WERI-Rb-1 (cell line): ENCODE data around the gene JAG2.

ENCODE experiments used
- DNase-seq: peaks from one replicate; pipeline ENCODE4 v3.0.0-alpha.2; 2020
- H3K27ac ChIP-seq: fragments of 250-450 bp; sonication (Bioruptor Pico); 2 replicates; pipeline ENCODE4 v1.5.1; 2020; ENCODE audit warnings: mild to moderate bottlenecking, moderate library complexity
- H3K27me3 ChIP-seq: fragments of 250-450 bp; sonication (Bioruptor Pico); 2 replicates; pipeline ENCODE4 v1.5.1; 2021; ENCODE audit warnings: mild to moderate bottlenecking, low read depth, moderate library complexity; ENCODE audit not compliant: insufficient read depth, severe bottlenecking
- H3K36me3 ChIP-seq: fragments of 250-450 bp; sonication (Bioruptor Pico); 2 replicates; pipeline ENCODE4 v1.5.1; 2020; ENCODE audit warnings: mild to moderate bottlenecking, moderate library complexity
- H3K4me3 ChIP-seq: 2 replicates; pipeline ENCODE4 v1.5.1; 2011; ENCODE audit warnings: low read depth, mild to moderate bottlenecking, control low read depth, low read length
- H3K9me3 ChIP-seq: fragments of 250-450 bp; sonication (Bioruptor Pico); 2 replicates; pipeline ENCODE4 v1.5.1; 2021; ENCODE audit warnings: mild to moderate bottlenecking, moderate library complexity; ENCODE audit not compliant: severe bottlenecking
- TF ChIP-seq, protein P1 (sequence below): IDR thresholded peaks from 2 replicates; pipeline ENCODE4 v1.5.1; 2011; ENCODE audit warnings: low read depth, mild to moderate bottlenecking, control low read depth, inconsistent platforms, low read length

The JAG2 gene

DNA sequence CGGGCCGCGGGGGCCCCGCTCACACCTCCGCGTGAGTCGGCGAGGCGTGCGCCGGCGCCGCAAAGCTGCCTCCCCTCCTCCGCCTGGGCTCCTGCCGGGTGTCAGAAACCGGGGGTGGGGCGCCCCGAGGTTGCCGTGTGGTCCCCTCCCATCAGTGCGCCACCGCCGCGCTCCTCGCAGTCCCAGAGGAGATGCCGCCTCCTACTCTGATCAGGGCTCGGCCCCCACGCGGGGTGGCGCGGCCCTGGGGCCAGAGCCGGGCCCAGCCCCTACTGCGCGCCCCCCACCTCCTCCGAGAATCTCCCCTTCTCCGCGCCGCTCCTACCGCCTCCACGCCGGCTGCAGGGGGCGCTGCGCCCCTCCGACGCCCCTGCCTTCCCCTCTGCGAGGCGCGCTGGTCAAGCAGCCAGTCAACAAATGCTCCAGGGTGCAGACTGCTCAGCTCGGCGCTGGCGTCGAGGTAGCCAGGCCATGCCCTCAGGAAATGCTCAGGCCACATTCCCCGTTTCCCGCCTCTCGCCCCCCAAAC lies 467 bp upstream of the JAG2 start:
- TF ChIP-seq, protein P1, sequence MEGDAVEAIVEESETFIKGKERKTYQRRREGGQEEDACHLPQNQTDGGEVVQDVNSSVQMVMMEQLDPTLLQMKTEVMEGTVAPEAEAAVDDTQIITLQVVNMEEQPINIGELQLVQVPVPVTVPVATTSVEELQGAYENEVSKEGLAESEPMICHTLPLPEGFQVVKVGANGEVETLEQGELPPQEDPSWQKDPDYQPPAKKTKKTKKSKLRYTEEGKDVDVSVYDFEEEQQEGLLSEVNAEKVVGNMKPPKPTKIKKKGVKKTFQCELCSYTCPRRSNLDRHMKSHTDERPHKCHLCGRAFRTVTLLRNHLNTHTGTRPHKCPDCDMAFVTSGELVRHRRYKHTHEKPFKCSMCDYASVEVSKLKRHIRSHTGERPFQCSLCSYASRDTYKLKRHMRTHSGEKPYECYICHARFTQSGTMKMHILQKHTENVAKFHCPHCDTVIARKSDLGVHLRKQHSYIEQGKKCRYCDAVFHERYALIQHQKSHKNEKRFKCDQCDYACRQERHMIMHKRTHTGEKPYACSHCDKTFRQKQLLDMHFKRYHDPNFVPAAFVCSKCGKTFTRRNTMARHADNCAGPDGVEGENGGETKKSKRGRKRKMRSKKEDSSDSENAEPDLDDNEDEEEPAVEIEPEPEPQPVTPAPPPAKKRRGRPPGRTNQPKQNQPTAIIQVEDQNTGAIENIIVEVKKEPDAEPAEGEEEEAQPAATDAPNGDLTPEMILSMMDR, result peak; percentile 87
- peak overlapping the region; percentile 42 for H3K4me3 ChIP-seq
- H3K36me3 ChIP-seq, result peaks cover 18% of the 10 kb centered on the region
- DNase-seq, result peak; percentile 79
- no peaks in the 10 kb centered on the region for H3K9me3 ChIP-seq
- H3K27ac ChIP-seq, result peak overlapping the region; percentile 60
- no peaks in the 10 kb centered on the region for H3K27me3 ChIP-seq

DNA sequence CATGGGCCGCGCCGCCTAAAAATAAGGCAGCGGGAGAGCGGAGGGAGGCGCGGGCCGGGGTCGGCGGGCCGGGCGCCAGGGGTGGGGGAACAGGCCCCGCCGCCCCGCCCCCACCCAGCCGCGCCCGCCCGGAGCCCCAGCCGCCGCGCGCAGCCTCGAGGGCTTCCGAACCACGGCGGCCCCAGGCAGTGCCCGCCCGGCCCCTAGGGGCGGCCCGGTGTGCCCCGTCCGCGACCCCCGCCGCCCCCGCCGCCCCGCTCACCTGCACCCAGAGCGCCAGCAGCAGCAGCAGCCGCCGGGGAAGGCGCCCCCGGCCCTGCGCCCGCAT lies 519 bp downstream of the JAG2 start:
- Histone ChIP-seq H3K36me3 (peaks cover 20% of the 10 kb centered on the region), H3K4me3 (peak overlapping the region; percentile 49), H3K27ac (peak overlapping the region; percentile 81), H3K27me3 (no peaks in the 10 kb centered on the region), H3K9me3 (no peaks in the 10 kb centered on the region)
- TF ChIP-seq, protein P1, result no peak
- no peak for DNase-seq

DNA sequence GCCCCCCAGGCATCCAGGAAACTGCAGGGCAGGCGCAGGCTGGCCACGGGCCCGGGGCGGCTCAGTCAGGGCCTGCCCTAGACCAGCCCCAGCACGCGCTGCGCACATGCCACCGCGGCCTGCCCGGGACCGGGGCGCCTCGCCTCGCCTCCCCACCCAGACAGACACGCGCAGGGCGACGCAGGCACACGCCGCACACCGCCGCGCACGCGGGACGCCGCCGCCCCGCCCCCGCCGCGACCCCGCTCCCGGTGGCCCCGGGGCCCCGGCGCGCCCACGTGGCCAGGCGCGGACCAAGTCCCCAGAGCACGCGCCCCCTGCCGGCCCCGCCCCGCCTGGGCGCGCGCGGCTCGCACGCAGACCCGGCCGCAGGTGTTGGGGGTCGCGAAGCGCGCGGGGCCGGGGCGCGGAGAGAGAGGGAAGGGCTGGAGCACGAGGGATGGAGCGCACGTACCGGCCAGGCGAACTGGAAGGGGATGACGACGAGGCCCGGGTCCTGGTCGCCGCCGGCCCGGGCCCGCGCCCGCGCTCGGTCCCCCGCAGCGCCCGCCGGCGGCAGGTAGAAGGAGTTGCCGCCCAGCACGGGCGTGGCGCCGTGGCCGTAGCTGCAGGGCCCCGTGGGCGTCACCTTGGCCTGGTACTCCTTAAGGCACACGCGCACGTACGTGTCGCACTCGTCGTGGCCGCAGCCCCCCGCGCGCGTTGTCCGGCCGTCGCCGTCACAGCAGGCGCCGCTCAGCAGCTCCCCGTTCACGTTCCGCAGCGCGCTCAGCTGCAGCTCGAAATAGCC lies 1.1 kb downstream of the JAG2 start:
- no peaks in the 10 kb centered on the region for H3K27me3 ChIP-seq
- H3K4me3 ChIP-seq, result peak overlapping the region; percentile 49
- TF ChIP-seq, protein P1, result 0 out of 2 replicates have a peak, but pooled peaks have one; percentile 15
- DNase-seq, result peak; percentile 57
- peaks cover 20% of the 10 kb centered on the region for H3K36me3 ChIP-seq
- peak overlapping the region; percentile 81 for H3K27ac ChIP-seq
- H3K9me3 ChIP-seq, result no peaks in the 10 kb centered on the region

DNA sequence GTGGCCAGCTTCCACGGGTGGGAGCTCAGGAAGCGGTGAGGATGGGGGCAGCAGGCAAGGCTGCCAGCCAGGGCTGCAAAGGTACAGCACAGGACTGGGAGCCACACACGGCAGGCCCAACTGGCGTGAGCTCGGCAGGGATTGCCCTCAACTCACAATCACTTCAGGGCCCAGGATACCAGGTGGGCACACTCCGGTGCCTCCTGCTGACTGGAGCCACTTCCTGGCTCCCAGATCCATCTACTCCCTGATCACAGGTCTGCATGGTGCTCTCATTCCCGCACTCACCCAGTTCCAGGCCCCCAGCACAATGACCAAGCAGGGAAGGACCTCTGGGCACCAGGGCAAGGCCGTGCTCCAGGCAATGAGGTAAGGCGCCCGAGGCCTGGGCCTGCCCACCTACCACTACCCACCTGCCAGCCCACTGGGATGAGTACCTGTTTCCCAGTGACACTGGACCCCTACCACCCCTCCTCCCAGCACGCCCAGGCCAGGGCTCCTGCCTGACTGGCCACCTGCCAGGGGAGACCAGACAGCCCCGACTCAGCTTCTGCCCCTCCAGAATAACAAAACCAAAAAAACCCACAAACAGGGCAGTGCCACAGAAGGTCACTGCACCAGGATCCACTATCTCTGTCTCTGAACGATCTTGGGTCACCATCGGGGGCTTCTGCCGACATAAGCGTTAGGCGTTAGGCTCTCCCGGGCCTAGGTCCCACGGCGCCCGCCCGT lies 1.8 kb downstream of the JAG2 start:
- no peaks in the 10 kb centered on the region for H3K9me3 ChIP-seq
- H3K27me3 ChIP-seq, result no peaks in the 10 kb centered on the region
- H3K36me3 ChIP-seq, result peaks cover 20% of the 10 kb centered on the region
- peak overlapping the region; percentile 29 for H3K4me3 ChIP-seq
- H3K27ac ChIP-seq, result peak overlapping the region; percentile 44
- TF ChIP-seq, protein P1, result no peak
- DNase-seq, result no peak

DNA sequence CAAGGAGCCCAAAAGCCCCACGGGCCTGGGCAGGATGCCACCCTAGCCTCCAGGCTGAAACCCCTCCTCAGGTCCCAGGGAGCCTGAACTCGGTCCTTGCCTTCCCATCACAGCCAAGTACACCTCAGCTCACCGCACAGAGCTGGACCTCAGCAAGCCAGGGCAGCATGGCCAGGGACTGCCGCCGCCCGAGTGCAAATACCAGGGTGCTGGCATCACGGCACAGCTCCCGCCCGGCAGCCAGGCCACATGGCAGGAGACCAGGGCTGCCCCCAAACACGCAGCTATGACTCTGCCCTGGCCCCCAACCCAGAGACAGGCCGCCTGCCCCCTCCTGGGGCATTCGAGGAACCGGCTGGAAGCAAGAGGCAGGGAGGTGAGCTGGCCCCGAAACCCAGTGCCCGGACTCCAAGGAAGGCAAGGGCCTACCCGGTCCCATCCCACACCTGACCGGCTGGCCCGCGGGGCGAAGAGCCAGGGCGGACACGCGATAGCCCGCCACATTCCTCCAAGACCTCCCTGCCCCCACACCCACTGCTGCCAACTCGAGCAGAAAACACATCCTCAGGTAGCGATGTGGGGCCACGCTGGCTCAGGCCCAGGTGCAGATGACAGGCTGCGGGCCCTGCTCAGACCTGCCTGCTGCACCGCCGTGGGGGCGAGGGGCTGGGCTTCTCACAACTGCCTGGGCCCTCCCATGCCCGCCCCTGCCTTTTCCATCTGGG lies 2.7 kb downstream of the JAG2 start:
- Histone ChIP-seq H3K36me3 (peaks cover 20% of the 10 kb centered on the region), H3K9me3 (no peaks in the 10 kb centered on the region), H3K27me3 (no peaks in the 10 kb centered on the region), H3K4me3 (no peak overlapping the region), H3K27ac (peak overlapping the region; percentile 24; the same call in 1 of the 2 replicates)
- no peak for DNase-seq
- TF ChIP-seq, protein P1, result no peak
